Measurements from ENCODE around the gene RYR1. TPM values are rescaled to one million over a fixed set of nuclear protein-coding genes. Genes with fewer than 3 reads are reported as not detected.
"Not testable (repeated sequence)": the region's sequence is repeated elsewhere in the genome, so short reads cannot be mapped to it uniquely, and the experiment has no call there.

The RYR1 gene
- total and polyA plus RNA-seq, 2 experiments from 2014 or later: 0.07 to 0.21 TPM

DNA sequence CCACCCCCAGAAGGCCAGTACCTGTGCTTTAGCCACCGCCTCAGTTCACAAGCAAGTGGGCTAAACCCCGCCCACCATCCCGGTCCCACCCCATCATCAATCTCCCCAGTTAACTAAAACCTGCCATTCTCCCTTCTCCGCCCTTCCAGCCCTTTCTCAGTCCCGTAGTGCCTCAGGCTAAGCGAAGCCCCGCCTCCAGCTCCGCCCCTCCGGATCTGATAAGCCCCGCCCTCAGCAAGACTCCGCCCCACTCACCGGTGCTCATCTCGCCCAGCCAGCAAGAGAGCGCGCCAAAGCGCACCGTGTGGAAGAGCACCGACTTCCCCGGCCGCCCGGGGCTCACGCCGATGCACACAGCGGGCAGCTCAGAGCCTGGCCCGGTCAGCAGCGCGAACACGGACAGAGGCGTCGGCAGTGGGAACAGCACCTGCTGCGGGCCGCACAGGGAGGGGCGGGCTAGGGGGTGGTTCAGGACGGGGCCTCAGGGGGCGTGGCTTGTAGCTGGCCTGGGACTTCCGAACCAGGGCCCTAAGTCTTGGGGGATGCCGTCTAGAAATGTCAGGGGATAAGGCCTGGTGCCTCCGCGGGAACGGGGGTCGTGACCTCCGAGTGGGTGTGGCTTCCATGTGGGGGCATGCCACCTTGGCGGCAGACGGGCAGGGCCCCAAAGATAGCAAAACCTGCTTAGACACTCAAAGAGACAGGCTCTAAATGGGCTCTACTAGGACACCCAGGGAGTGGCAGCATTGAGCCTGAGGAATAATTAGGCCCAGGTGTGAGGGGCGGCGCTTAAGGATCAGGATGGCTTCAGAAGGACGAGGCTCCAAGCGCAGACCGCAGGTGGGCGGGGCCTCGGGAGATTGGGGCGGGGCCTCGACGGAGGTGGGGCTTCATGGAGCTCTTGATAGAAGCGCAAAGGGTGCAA, 162.8 kb downstream of the RYR1 start:
- H3K27me3 ChIP-seq: no peaks in the 10 kb centered on the region
- TF ChIP-seq, protein P1, sequence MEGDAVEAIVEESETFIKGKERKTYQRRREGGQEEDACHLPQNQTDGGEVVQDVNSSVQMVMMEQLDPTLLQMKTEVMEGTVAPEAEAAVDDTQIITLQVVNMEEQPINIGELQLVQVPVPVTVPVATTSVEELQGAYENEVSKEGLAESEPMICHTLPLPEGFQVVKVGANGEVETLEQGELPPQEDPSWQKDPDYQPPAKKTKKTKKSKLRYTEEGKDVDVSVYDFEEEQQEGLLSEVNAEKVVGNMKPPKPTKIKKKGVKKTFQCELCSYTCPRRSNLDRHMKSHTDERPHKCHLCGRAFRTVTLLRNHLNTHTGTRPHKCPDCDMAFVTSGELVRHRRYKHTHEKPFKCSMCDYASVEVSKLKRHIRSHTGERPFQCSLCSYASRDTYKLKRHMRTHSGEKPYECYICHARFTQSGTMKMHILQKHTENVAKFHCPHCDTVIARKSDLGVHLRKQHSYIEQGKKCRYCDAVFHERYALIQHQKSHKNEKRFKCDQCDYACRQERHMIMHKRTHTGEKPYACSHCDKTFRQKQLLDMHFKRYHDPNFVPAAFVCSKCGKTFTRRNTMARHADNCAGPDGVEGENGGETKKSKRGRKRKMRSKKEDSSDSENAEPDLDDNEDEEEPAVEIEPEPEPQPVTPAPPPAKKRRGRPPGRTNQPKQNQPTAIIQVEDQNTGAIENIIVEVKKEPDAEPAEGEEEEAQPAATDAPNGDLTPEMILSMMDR (IDR thresholded peaks at IDR 0.05; ENCODE audit: poor library complexity): no peak
- TF ChIP-seq EZH2 (IDR thresholded peaks at IDR 0.05; ENCODE audit: borderline replicate concordance) (no peak), EZH2phosphoT487 (IDR thresholded peaks at IDR 0.05; ENCODE audit: low read depth, severe bottlenecking, unreplicated experiment) (no peak)
- no peaks in the 10 kb centered on the region for H3K4me1 ChIP-seq (ENCODE audit: insufficient read depth)
- no peaks in the 10 kb centered on the region for H3K36me3 ChIP-seq (replicated peaks; ENCODE audit: insufficient read depth, low read depth)
- H4K20me1 ChIP-seq (ENCODE audit: insufficient read depth, poor library complexity, severe bottlenecking): no peaks in the 10 kb centered on the region
- H3K27ac ChIP-seq: no peak overlapping the region
- no peak overlapping the region for H2AFZ ChIP-seq
- no peak overlapping the region for H3K4me3 ChIP-seq
- H3K9me3 ChIP-seq (ENCODE audit: low read depth): no peaks in the 10 kb centered on the region
- 9% methylated on average over 49 of the region's 55 CpGs for WGBS (ENCODE audit: low lambda C conversion rate, missing lambda C conversion rate)
- no peaks in the 10 kb centered on the region for H3K79me2 ChIP-seq
- peak; percentile 77 for DNase-seq (ENCODE audit: low spot score)
- H3K9me2 ChIP-seq (replicated peaks; ENCODE audit: insufficient read depth): no peaks in the 10 kb centered on the region
- H3K4me2 ChIP-seq: peak overlapping the region; percentile 76

DNA sequence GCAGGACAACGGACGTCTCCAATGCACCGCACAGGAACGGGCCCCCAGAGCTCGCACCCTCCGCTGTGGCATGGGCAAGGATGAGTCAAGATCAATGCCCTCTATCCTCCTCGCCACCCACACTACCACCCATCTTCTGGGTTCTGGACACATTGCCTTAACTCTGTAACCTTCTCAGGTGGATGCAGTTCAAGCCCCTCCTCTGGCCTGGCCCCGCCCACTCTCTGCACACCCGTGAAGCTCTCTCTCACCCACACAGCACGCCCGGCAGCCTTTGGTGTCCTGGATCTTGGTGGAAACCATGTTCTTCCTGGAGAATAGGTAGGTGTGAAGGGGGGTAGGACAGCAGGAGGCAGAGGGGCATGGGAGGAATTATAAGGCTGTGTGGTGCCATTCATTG, 163.6 kb downstream of the RYR1 start:
- no peaks in the 10 kb centered on the region for H3K79me2 ChIP-seq
- no peaks in the 10 kb centered on the region for H3K9me3 ChIP-seq (ENCODE audit: low read depth)
- H3K27ac ChIP-seq: no peak overlapping the region
- H2AFZ ChIP-seq: no peak overlapping the region
- TF ChIP-seq EZH2phosphoT487 (IDR thresholded peaks at IDR 0.05; ENCODE audit: low read depth, severe bottlenecking, unreplicated experiment): no peak
- no peak for TF ChIP-seq EZH2 (IDR thresholded peaks at IDR 0.05; ENCODE audit: borderline replicate concordance)
- no peaks in the 10 kb centered on the region for H3K9me2 ChIP-seq (replicated peaks; ENCODE audit: insufficient read depth)
- no peaks in the 10 kb centered on the region for H3K27me3 ChIP-seq
- no peak overlapping the region for H3K4me2 ChIP-seq
- H4K20me1 ChIP-seq (ENCODE audit: insufficient read depth, poor library complexity, severe bottlenecking): no peaks in the 10 kb centered on the region
- DNase-seq (ENCODE audit: low spot score): no peak
- no peak overlapping the region for H3K4me3 ChIP-seq
- H3K36me3 ChIP-seq (replicated peaks; ENCODE audit: insufficient read depth, low read depth): no peaks in the 10 kb centered on the region
- WGBS (ENCODE audit: low lambda C conversion rate, missing lambda C conversion rate): 87% methylated on average over 11 of the region's 11 CpGs
- H3K4me1 ChIP-seq (ENCODE audit: insufficient read depth): no peaks in the 10 kb centered on the region

DNA sequence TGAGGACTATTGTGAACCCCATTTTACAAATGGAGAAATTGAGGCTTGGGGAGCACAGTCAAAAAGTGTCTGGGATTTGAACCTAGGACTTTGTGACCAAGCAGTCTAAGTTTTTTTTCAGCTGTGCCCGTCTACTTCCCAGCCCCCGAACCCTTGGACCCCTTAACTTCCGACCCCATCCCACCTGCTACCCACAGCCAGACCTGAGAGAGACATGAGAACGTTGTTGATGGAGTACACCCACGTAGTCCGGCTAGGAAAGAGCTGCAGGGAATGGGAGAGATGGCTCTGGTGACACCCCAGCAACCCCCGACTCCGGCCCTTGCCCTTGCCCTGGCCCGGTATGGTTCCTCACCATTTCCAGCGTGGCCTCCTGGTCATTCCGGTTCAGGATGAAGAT, 166.2 kb downstream of the RYR1 start:
- Histone ChIP-seq H3K4me3 (no peak overlapping the region), H3K79me2 (no peaks in the 10 kb centered on the region), H3K9me2 (replicated peaks; ENCODE audit: insufficient read depth) (no peaks in the 10 kb centered on the region), H4K20me1 (ENCODE audit: insufficient read depth, poor library complexity, severe bottlenecking) (no peaks in the 10 kb centered on the region), H3K4me2 (no peak overlapping the region), H3K27me3 (no peaks in the 10 kb centered on the region), H3K9me3 (ENCODE audit: low read depth) (no peaks in the 10 kb centered on the region), H2AFZ (no peak overlapping the region), H3K27ac (no peak overlapping the region), H3K4me1 (ENCODE audit: insufficient read depth) (no peaks in the 10 kb centered on the region), H3K36me3 (replicated peaks; ENCODE audit: insufficient read depth, low read depth) (no peaks in the 10 kb centered on the region)
- no peak for DNase-seq (ENCODE audit: low spot score)
- WGBS (ENCODE audit: low lambda C conversion rate, missing lambda C conversion rate): 95% methylated on average over 11 of the region's 11 CpGs
- TF ChIP-seq EZH2 (IDR thresholded peaks at IDR 0.05; ENCODE audit: borderline replicate concordance): no peak
- TF ChIP-seq EZH2phosphoT487 (IDR thresholded peaks at IDR 0.05; ENCODE audit: low read depth, severe bottlenecking, unreplicated experiment): no peak
- TF ChIP-seq, protein P1 (IDR thresholded peaks at IDR 0.05; ENCODE audit: poor library complexity): no peak

DNA sequence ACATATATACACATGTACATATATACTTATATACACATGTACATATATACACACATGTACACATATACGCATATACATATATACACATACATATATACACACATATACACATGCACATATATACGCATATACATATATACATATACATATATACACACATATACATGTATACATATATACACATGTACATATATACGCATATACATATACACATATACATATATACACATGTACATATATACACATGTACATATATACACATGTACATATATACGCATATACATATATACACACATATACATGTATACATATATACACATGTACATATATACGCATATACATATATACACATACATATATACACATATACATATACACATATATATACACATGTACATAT, 169.4 kb downstream of the RYR1 start:
- H3K9me2 ChIP-seq (replicated peaks; ENCODE audit: insufficient read depth); H2AFZ ChIP-seq; H3K27ac ChIP-seq; H3K4me2 ChIP-seq; H3K4me3 ChIP-seq; H3K36me3 ChIP-seq (replicated peaks; ENCODE audit: insufficient read depth, low read depth); H3K27me3 ChIP-seq; H4K20me1 ChIP-seq (ENCODE audit: insufficient read depth, poor library complexity, severe bottlenecking); H3K79me2 ChIP-seq; DNase-seq (ENCODE audit: low spot score); H3K9me3 ChIP-seq (ENCODE audit: low read depth); H3K4me1 ChIP-seq (ENCODE audit: insufficient read depth): not testable (repeated sequence)
- 95% methylated on average over 5 of the region's 5 CpGs for WGBS (ENCODE audit: low lambda C conversion rate, missing lambda C conversion rate)

All from hepatocyte (in vitro differentiated cells).